Placental epithelial cell (primary cell): ENCODE results near the gene NTRK2. TPM values are rescaled to one million over a fixed set of nuclear protein-coding genes. Genes with fewer than 3 reads are reported as not detected.

Source experiments
- total RNA-seq: library from RNA; depleted of rRNA; stranded (reverse); fragments of >200 nt; gene quantifications from 2 replicates; pipeline ENCODE4 v1.2.3, GENCODE V29; 2012

NTRK2 gene
- total RNA-seq = 0.87 and 7.9 TPM in 2 replicates

GRCh38 chr9:84669288-84670137 lies at the start of gene NTRK2:
Gene NTRK2, plus strand, starts transcription at chr9:84669729. Its CDS starts 1,020 bp downstream, at chr9:84670749.

